HG03175 (cell line): ENCODE measurements around the gene NUP210.

Experiments
- ATAC-seq: cut with Tn5 transposase; IDR thresholded peaks from one replicate; pipeline ENCODE4 v1.9.1; 2021; ENCODE audit warnings: mild to moderate bottlenecking, moderate library complexity; ENCODE audit not compliant: unreplicated experiment

Gene NUP210

GRCh38 chr3:13278783-13279531 is 141.2 kb downstream of the NUP210 start:
- ATAC-seq, result no peak

DNA sequence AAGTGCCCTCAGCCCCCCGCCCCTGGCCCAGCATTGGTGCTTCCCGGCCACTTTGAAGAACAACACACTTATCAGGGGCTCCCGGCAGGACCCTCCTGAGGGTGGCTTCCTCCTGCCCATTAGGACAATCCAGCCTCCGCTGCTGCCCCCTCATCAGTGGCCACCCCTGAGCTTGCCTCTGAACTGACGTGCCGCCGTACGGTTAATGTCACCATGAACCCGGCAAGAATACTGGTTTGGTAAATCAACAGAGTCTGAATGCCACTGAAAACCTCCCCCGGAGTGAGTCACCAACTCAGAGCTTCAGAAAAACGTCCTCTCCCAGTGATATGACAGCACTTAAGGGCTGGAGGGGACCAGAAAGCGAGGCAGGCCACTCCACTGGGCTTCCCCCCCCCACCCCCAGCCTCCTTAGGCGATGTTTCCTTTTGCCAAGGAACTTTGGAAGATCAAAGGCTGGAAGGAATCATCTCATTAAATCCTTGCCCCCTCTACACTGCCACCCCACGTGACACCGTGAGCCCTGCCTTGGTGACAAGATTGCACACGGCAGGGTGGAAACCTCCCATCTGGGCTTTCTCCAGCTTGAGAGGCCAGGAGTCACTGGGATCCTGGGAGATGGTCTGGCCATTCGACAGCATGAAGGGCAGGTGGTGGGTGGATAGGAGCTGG is 142.1 kb downstream of the NUP210 start:
- ATAC-seq, result no peak

- no peak for ATAC-seq
These were observed 142.8 kb downstream of the NUP210 start for GRCh38 chr3:13277196-13277813.

DNA sequence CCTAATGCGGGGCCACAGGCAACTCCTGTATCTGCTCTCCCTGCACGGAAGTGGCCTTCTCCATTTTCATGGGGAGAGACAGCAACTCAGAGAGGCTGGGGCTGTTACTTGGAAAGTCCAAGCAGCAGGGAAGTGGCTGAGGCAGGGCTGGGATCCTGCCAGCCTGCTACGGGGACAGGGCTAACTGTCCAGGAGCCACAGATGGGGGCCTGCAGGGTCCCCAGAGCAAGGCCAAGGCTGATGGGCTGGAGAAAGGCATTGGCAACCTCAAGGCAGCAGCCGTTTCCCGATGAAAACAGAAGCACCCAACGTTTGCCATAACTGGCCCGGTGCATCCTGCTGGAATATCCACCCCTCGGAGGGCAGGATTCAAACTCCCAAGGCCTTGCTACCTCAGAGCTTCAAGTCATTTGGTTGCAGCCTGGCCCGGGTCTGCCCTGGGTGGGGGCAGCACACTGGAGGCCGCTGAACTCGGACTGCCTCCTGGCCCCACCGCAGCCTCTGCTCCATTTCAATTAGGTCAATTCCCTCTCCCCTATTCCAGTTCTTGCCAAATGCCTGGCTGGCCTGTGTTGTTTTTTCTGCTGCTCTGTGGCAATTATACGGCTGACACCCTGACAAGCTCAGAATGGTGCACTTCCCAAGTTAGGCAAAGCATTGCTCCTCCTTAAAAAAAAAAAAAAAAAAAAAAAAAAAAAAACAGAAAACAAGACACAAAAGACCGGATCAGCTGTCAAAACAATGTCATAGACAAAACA is 143.5 kb downstream of the NUP210 start:
- ATAC-seq, result no peak

- no peak for ATAC-seq
These were observed 144.6 kb downstream of the NUP210 start for GRCh38 chr3:13275376-13276005.

- ATAC-seq, result no peak
These were observed 145.4 kb downstream of the NUP210 start for GRCh38 chr3:13274551-13275332.

GRCh38 chr3:13274125-13274524 is 146.0 kb downstream of the NUP210 start:
- no peak for ATAC-seq

- ATAC-seq, result no peak
These were observed 146.5 kb downstream of the NUP210 start for GRCh38 chr3:13273604-13274105.

GRCh38 chr3:13272831-13273603 is 147.1 kb downstream of the NUP210 start:
- ATAC-seq, result no peak

DNA sequence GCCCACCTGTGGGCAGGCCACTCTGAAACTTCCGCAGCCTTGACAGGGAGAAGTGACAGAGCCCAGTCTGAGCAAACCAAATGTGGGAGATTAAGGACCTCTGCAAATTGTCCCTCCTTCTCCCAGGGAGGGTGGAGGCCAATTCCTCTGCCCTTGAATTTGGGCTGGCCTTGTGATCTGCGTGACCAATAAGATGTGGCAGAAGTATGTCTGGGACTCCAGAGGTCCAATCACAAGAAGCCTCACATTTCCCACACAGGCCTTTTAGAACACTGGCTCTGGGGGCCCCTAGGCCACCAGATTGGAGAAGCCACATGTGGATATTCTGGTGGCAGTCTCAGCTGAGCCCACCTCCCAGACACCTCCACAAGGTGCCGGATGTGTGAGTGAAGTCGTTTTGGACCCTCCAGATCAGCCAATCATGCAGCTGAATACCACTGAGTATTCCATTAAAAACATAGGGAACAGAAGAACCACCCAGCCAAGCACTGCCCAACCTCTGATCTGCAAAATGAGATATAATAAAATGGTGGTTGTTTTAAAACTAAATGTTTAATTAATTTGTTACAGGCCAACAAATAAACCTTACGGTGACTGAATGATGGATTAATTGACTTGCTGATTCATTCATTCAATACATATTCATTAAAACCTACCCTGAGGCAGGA is 150.3 kb downstream of the NUP210 start:
- ATAC-seq, result no peak

DNA sequence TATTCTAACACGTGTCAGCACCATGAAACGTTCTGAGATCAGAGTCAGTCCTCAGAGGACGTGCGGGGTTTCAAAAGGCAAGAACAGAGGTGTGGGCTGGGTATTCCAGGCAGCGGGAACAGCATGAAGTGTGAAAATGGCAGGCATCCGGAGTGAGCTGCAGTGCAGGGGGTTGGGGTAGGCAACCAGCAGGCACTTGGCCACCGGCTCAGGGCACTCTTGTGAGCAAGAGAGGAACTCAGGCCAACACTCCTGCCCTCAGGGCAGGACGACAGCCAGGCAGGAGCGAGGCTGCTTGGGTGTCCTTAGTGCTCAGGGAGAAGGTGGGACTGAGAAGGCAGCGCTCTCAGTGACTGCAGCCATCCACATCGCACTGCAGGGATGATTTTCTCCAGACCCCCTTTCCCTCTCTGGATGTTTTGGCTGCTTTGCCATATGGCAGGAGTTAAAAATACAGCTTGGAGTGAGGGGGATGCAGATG is 151.1 kb downstream of the NUP210 start:
- no peak for ATAC-seq

GRCh38 chr3:13268120-13268519 is 152.0 kb downstream of the NUP210 start:
- no peak for ATAC-seq

- no peak for ATAC-seq
These were observed 153.3 kb downstream of the NUP210 start for GRCh38 chr3:13266651-13267362.
